HCT116 (cell line): ENCODE results near the gene TMCC3. TPM values are rescaled to one million over a fixed set of nuclear protein-coding genes. Genes with fewer than 3 reads are reported as not detected.

Experiments
- ATAC-seq: fragments of 200-7000 bp; cut with Tn5 transposase; 2 replicates; pipeline ENCODE4 v1.9.1; 2020; ENCODE audit warnings: mild to moderate bottlenecking, moderate library complexity
- BruUV-seq: library from RNA; stranded (reverse); fragments of 400-500 nt; replicated peaks from 2 replicates; lab custom pipeline; 2021; lab: Mats Ljungman, UMichigan
- CTCF ChIA-PET: fragments of 300-600 bp; sonication (Branson Sonifier 250); formaldehyde crosslinking; loops from one replicate; lab custom pipeline; 2021; ENCODE audit warnings: antibody characterized with exemption; lab: Charles Lee
- POLR2A ChIA-PET: fragments of 300-600, 350-600 bp; sonication (Branson Sonifier 250); formaldehyde crosslinking; loops from one replicate; lab custom pipeline; 2021; ENCODE audit warnings: antibody characterized with exemption; lab: Charles Lee
- RAD21 ChIA-PET, 2 experiments: fragments of 300-600 bp; sonication (Branson Sonifier 250); formaldehyde crosslinking; loops; one replicate each; lab custom pipeline; 2023; ENCODE audit warnings: low total read pairs in 2 of 2; ENCODE audit not compliant: uncharacterized antibody in 2 of 2, unreplicated experiment in 2 of 2, low non-redundant PET in 1 of 2; lab: Charles Lee
- DNase-seq: peaks from one replicate; pipeline ENCODE4 v3.0.0-alpha.2; 2010; ENCODE audit warnings: low read depth, low spot score
- H2AFZ ChIP-seq: fragments of 200-600 bp; shearing (Covaris generic), sonication (generic); 2 replicates; pipeline ENCODE4 v1.6.1; 2017; ENCODE audit warnings: low read depth, mixed run types, mixed read lengths, antibody characterized with exemption, low read length; ENCODE audit not compliant: poor library complexity, severe bottlenecking
- H3K27ac ChIP-seq: 2 replicates; pipeline ENCODE4 v1.5.1; 2012; ENCODE audit warnings: low read depth, low read length
- H3K27me3 ChIP-seq: fragments of 200-600 bp; sonication (generic); 2 replicates; pipeline ENCODE4 v1.6.1; 2016; ENCODE audit warnings: mixed run types, low read length, mixed read lengths; ENCODE audit not compliant: insufficient read depth
- H3K36me3 ChIP-seq, 2 experiments: fragments of 200-500 bp in 1 of 2; fragments of 200-600 bp in 1 of 2; sonication (Bioruptor generic) in 1 of 2; sonication (generic) in 1 of 2; 2 replicates each; pipeline versions ENCODE4 v1.5.1 to v1.6.1; 2014 to 2016; ENCODE audit warnings: low read length in 2 of 2, inconsistent platforms in 1 of 2, mixed read lengths in 1 of 2, mixed run types in 1 of 2; ENCODE audit not compliant: insufficient read depth in 2 of 2, control insufficient read depth in 1 of 2
- H3K4me1 ChIP-seq, 2 experiments: fragments of 200-600 bp in 1 of 2; sonication (generic) in 1 of 2; 2 replicates each; pipeline versions ENCODE4 v1.5.1 to v1.6.1; 2012 to 2017; ENCODE audit warnings: low read length in 2 of 2, inconsistent platforms in 1 of 2, mild to moderate bottlenecking in 1 of 2, mixed read lengths in 1 of 2, mixed run types in 1 of 2, moderate library complexity in 1 of 2; ENCODE audit not compliant: insufficient read depth in 2 of 2, control insufficient read depth in 1 of 2
- H3K4me2 ChIP-seq: fragments of 200-600 bp; sonication (generic); 2 replicates; pipeline ENCODE4 v1.6.1; 2017; ENCODE audit warnings: mixed run types, low read length, mixed read lengths
- H3K4me3 ChIP-seq, 2 experiments: fragments of 200-600 bp in 1 of 2; sonication (generic) in 1 of 2; replicated peaks in 1 of 2; 2 replicates each; pipeline ENCODE4 v1.5.1; 2011 to 2016; ENCODE audit warnings: low read length in 2 of 2, control low read depth in 1 of 2, low read depth in 1 of 2, mild to moderate bottlenecking in 1 of 2, mixed read lengths in 1 of 2, mixed run types in 1 of 2
- H3K79me2 ChIP-seq: fragments of 200-600 bp; sonication (generic); 2 replicates; pipeline ENCODE4 v1.6.1; 2017; ENCODE audit warnings: mild to moderate bottlenecking, mixed run types, low read length, moderate library complexity, mixed read lengths; ENCODE audit not compliant: insufficient read depth
- H3K9ac ChIP-seq: fragments of 200-600 bp; sonication (generic); 2 replicates; pipeline ENCODE4 v1.6.1; 2016; ENCODE audit warnings: low read length, mixed read lengths
- H3K9me2 ChIP-seq: fragments of 200-600 bp; sonication (generic), shearing (Covaris generic); 2 replicates; pipeline ENCODE4 v1.6.1; 2017; ENCODE audit warnings: mixed run types, mild to moderate bottlenecking, moderate library complexity; ENCODE audit not compliant: insufficient read depth
- H3K9me3 ChIP-seq, 2 experiments: fragments of 200-500 bp in 1 of 2; fragments of 200-600 bp in 1 of 2; sonication (Bioruptor generic) in 1 of 2; sonication (generic) in 1 of 2; 2 replicates each; pipeline ENCODE4 v1.6.1; 2014 to 2017; ENCODE audit warnings: low read length in 2 of 2, mixed read lengths in 2 of 2, inconsistent platforms in 1 of 2, low read depth in 1 of 2, mild to moderate bottlenecking in 1 of 2, mixed run types in 1 of 2, moderate library complexity in 1 of 2; ENCODE audit not compliant: control insufficient read depth in 1 of 2, insufficient read depth in 1 of 2
- H4K20me1 ChIP-seq: fragments of 200-600 bp; sonication (generic), shearing (Covaris generic); 2 replicates; pipeline ENCODE4 v1.6.1; 2017; ENCODE audit warnings: mixed run types, mild to moderate bottlenecking, moderate library complexity; ENCODE audit not compliant: insufficient read depth
- ATF3 ChIP-seq: IDR thresholded peaks from 2 replicates; pipeline ENCODE4 v1.6.1; 2012
- CBX3 ChIP-seq: IDR thresholded peaks from 2 replicates; pipeline ENCODE4 v1.6.1; 2012; ENCODE audit warnings: low read depth
- CEBPB ChIP-seq: IDR thresholded peaks from 2 replicates; pipeline ENCODE4 v1.6.1; 2012; ENCODE audit warnings: low read depth
- CTCF ChIP-seq, 3 experiments: fragments of 200-600 bp in 1 of 3; sonication (generic) in 1 of 3; IDR thresholded peaks in 2 of 3; conservative IDR thresholded peaks in 1 of 3; 2 replicates each; pipeline ENCODE4 v1.5.1; 2012 to 2017; ENCODE audit warnings: low read depth in 2 of 3, low read length in 2 of 3, antibody characterized with exemption in 1 of 3, borderline replicate concordance in 1 of 3, control low read depth in 1 of 3, mild to moderate bottlenecking in 1 of 3, mixed read lengths in 1 of 3, mixed run types in 1 of 3, moderate library complexity in 1 of 3; ENCODE audit not compliant: insufficient read depth in 1 of 3
- EZH2 ChIP-seq: fragments of 200-600 bp; sonication (generic); IDR thresholded peaks from 2 replicates; pipeline ENCODE4 v1.6.1; 2017; ENCODE audit warnings: antibody characterized with exemption, mixed run types
- JUND ChIP-seq: IDR thresholded peaks from 2 replicates; pipeline ENCODE4 v1.6.1; 2012
- MAX ChIP-seq: IDR thresholded peaks from 2 replicates; pipeline ENCODE4 v1.6.1; 2012
- POLR2A ChIP-seq: IDR thresholded peaks from 2 replicates; pipeline ENCODE4 v1.7.0; 2011; ENCODE audit warnings: borderline replicate concordance; ENCODE audit not compliant: insufficient read depth, insufficient read length; ENCODE audit errors: extremely low read depth
- POLR2AphosphoS5 ChIP-seq: IDR thresholded peaks from 2 replicates; pipeline ENCODE4 v1.6.1; 2011; ENCODE audit warnings: mild to moderate bottlenecking, low read depth, low read length, moderate library complexity
- RAD21 ChIP-seq: IDR thresholded peaks from 2 replicates; pipeline ENCODE4 v1.6.1; 2012; ENCODE audit warnings: low read depth, mild to moderate bottlenecking
- REST ChIP-seq: IDR thresholded peaks from 2 replicates; pipeline ENCODE4 v1.6.1; 2012; ENCODE audit warnings: low read depth
- SIN3A ChIP-seq: IDR thresholded peaks from 2 replicates; pipeline ENCODE4 v1.6.1; 2012; ENCODE audit warnings: low read depth
- SP1 ChIP-seq: IDR thresholded peaks from 2 replicates; pipeline ENCODE4 v1.6.1; 2012; ENCODE audit warnings: low read depth
- SRF ChIP-seq: IDR thresholded peaks from 2 replicates; pipeline ENCODE4 v1.6.1; 2012; ENCODE audit warnings: low read depth
- TCF7L2 ChIP-seq: IDR thresholded peaks from 2 replicates; pipeline ENCODE4 v1.7.0; 2011; ENCODE audit warnings: borderline replicate concordance, inconsistent platforms; ENCODE audit not compliant: insufficient read depth, insufficient read length; ENCODE audit errors: extremely low read depth
- YY1 ChIP-seq: IDR thresholded peaks from 2 replicates; pipeline ENCODE4 v1.6.1; 2011; ENCODE audit warnings: low read length, low read depth, moderate library complexity, mild to moderate bottlenecking; ENCODE audit not compliant: insufficient replicate concordance; ENCODE audit errors: extremely low read depth
- ZBTB33 ChIP-seq: IDR thresholded peaks from 2 replicates; pipeline ENCODE4 v1.6.1; 2011; ENCODE audit warnings: mild to moderate bottlenecking, low read length, moderate library complexity; ENCODE audit not compliant: insufficient replicate concordance; ENCODE audit errors: extremely low read depth
- ZNF274 ChIP-seq: fragments of 200-500 bp; sonication (Bioruptor generic); IDR thresholded peaks from 2 replicates; pipeline ENCODE4 v1.6.1; 2014; ENCODE audit warnings: mild to moderate bottlenecking, low read depth, low read length, inconsistent platforms
- intact Hi-C: fragments of 100-400 bp; cut with micrococcal nuclease; formaldehyde crosslinking; loops from 2 replicates; pipeline ENCODE4 v1.10.0; 2022
- total RNA-seq: library from RNA; stranded (reverse); gene quantifications from one replicate; pipeline ENCODE4 v1.2.1, GENCODE V29; 2021; ENCODE audit not compliant: unreplicated experiment

The TMCC3 gene
- total RNA-seq, 1 experiment from 2014 or later: 4.5 TPM

GRCh38 chr12:94570161-94570560 lies 80.2 kb downstream of the TMCC3 start (continued):
- TF ChIP-seq CEBPB (0 out of 2 replicates have a peak, but pooled peaks have one; percentile 18), CBX3 (peak; percentile 29; the same call in 1 of the 2 replicates), ATF3 (no peak), YY1 (no peak), SP1 (peak; percentile 40; the same call in 1 of the 2 replicates), POLR2A (no peak), ZBTB33 (no peak), SRF (no peak), JUND (peak; percentile 65)

- no peak for DNase-seq
- intact Hi-C loops: no loop called here
- H2AFZ ChIP-seq: no peak overlapping the region
- H3K27ac ChIP-seq: no peak overlapping the region
- H4K20me1 ChIP-seq: no peaks in the 10 kb centered on the region
- no peaks in the 10 kb centered on the region for H3K79me2 ChIP-seq
- H3K27me3 ChIP-seq: no peaks in the 10 kb centered on the region
- CTCF ChIA-PET: no interaction called here
- POLR2A ChIA-PET: interaction anchor here (0.6 kb wide), 1 partner anchor 142 kb away, joined by 3 read pairs; no protein-coding TSS in a partner anchor
- ATAC-seq: no peak
- no peaks in the 10 kb centered on the region for H3K9me3 ChIP-seq
- H3K4me2 ChIP-seq: no peak overlapping the region
- H3K9ac ChIP-seq: no peak overlapping the region
- no peak overlapping the region for H3K4me3 ChIP-seq
- no peaks in the 10 kb centered on the region for H3K36me3 ChIP-seq
- no TSS peak for BruUV-seq
- no peak for TF ChIP-seq POLR2A
- TF ChIP-seq SIN3A: no peak
- no peak for TF ChIP-seq YY1
- TF ChIP-seq REST: no peak
- TF ChIP-seq CTCF (IDR thresholded peaks at IDR 0.05 in 2 of 3, conservative IDR thresholded peaks at IDR 0.05 in 1 of 3; ENCODE audit: borderline replicate concordance in 1 of 3, insufficient read depth in 1 of 3, low read depth in 2 of 3, low read length in 2 of 3): no peak
- no peak for TF ChIP-seq SRF
- no peak for TF ChIP-seq ZNF274
- TF ChIP-seq MAX: no peak
- TF ChIP-seq JUND: no peak
- TF ChIP-seq EZH2: no peak
- TF ChIP-seq TCF7L2: no peak
- no peak for TF ChIP-seq RAD21
- TF ChIP-seq SP1: no peak
- TF ChIP-seq POLR2AphosphoS5: no peak
- no peaks in the 10 kb centered on the region for H3K9me2 ChIP-seq
- RAD21 ChIA-PET: no interaction called here
- peaks cover 10 to 25% of the 10 kb centered on the region in 2 experiments for H3K4me1 ChIP-seq
These were observed 82.6 kb downstream of the TMCC3 start for GRCh38 chr12:94567761-94568160.
